ENCODE results near the gene SLC22A5.

DNA sequence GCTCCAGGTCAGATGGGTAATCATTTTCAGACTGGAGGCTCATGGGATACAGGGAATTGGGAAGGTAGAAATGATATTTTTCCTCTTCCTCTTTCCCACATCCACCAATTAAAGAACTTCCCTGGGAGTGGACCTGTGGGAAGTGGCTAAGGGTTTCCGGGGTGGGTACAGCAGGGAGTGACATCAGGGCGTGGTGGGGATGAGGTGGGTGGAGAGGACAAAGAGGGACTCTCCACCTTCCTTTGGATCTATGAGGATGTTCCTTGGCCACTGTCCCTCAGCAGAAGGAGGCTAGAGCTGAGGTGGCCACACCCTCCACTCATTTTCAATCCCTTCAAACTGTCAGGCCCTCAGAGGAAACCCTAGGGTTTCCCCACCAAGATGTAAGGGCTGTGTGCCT lies 66.4 kb downstream of the SLC22A5 start:
- TF ChIP-seq SIN3A (IDR thresholded peaks at IDR 0.05; ENCODE audit: borderline replicate concordance, insufficient read depth, low read length) = no peak
- no peak for TF ChIP-seq REST (IDR thresholded peaks at IDR 0.05; ENCODE audit: insufficient read depth in 1 of 2, low read depth in 2 of 2, low read length in 2 of 2)
- TF ChIP-seq FOXP2 (optimal IDR thresholded peaks at IDR 0.05; ENCODE audit: borderline replicate concordance, extremely low read depth, extremely low read length, insufficient read depth) = no peak
